Islet precursor cell (in vitro differentiated cells): ENCODE data around the gene MARK4.
A peak's percentile ranks its signal among the peaks of the same experiment; 100 is the strongest.
"Not testable (repeated sequence)": the region's sequence is repeated elsewhere in the genome, so short reads cannot be mapped to it uniquely, and the experiment has no call there.

ENCODE experiments used
- DNase-seq: peaks from one replicate; pipeline ENCODE4 v3.0.0-alpha.2; 2018

Gene MARK4

DNA sequence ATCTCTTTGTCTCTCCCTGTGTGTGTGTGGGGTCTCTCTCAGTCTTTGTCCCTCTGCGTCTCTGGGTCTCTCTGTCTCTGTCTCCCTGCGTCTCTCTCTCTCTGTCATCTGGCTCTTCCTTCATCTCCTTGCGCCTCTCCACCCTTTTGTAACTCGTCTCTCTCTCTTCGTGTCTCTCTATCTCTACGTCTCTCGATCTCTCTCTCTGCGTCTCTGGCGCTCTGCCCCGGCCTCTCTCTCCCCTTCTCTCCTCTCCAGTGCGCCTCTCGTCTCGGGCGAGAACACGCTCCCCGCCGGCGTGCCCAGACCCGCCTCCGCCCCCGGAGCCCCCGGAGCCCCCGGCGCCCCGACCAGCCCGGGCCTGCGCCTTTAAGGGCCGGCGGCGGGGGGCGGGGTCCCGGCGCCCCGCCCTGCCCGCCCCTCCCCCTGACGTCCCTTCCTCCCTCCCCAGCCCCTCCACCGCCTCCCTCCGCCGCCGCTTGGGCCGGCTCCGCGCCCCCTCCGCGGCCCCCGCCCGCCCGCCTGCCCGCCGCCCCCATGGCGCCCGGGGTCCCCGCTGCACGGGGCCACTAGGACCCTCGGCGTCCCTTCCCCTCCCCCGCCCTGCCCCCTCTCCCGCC is at the start of gene MARK4:
Gene MARK4 (plus strand): TSS at position 440 of the 620 bp plus-strand sequence. CDS start 318 bp downstream, outside the sequence.
- DNase-seq = peak; percentile 69

DNA sequence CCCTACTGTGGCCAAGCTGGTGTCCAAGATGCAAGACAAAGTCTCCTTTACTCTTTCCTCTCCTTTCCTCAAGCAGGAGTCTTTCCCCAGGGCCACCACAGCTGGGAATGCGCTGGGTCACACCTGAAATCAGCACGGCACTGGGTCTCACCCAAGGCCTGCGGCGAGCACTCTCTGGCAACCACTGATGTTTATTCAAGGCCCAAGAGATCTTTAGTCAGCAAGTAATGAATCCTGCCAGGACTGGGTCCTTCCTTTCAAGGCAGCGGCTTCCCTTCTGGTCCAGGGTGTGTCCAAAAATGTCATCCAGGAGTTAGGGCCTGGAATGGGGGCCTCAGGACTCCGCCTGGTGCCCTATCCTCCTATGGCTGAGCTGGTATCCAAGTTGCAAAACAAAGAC is 48.4 kb upstream of the MARK4 start:
- no peak for DNase-seq

DNA sequence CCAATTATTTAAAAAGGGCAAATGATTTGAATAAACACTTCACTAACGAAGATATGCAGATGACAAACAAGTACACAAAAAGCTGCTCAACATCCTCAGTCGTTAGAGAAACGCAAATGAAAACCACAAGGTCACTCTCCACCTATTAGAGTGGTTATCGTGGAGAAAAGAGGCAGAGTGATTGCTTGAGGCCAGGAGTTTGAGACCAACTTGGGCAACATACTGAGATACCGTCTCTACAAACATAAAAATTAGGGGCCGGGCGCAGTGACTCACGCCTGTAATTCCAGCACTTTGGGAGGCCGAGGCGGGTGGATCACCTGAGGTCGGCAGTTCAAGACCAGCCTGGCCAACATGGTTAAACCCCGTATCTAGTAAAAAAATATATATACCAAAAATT is 45.3 kb upstream of the MARK4 start:
- no peak for DNase-seq

DNA sequence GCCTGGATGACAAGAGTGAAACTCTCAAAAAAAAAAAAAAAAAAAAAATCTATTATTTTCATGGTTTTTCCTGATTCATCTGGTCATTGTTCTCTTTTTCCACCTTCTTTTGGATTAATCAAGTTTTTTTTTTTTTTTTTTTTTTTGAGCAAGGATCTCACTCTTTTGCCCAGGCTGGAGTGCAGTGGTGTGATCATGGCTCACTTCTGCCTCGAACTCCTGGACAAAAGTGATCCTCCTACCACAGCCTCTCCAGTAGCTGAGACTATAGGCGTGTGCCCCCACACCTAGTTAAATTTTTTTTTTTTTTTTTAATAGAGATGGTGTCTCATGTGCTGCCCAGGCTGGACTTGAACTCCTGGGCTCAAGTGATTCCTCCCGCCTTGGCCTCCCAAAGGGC is 44.7 kb upstream of the MARK4 start:
- no peak for DNase-seq

DNA sequence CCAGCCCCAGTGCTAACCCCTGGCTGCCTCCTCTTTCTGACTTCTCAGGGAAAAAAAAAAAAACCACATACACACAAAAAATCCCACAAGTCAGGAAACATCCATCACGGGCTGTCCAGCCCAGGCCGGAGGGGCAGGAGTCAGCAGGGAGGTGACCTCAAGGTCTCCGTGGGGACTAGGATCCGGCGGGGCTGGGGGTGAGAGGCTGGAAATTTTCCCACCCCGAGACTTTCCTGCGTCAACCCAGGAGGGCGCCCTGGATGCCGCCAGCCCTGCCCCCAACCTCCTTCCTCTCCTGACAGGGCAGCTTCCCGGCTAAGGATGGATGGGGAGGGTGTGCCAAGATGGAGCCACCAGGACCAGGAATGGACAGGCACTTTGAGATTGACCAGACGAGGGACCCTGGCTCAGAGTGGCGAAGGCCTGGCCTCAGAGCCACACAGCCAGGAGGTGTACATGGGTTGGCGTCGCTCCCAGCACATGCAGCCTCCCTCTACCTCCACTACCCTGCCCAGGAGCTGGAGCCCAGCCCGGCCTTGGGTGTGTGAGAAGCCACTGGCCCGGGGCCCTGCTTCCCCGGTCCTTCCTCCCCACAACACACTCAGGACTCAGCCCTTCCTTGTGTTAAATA is 39.2 kb upstream of the MARK4 start:
- DNase-seq = no peak

DNA sequence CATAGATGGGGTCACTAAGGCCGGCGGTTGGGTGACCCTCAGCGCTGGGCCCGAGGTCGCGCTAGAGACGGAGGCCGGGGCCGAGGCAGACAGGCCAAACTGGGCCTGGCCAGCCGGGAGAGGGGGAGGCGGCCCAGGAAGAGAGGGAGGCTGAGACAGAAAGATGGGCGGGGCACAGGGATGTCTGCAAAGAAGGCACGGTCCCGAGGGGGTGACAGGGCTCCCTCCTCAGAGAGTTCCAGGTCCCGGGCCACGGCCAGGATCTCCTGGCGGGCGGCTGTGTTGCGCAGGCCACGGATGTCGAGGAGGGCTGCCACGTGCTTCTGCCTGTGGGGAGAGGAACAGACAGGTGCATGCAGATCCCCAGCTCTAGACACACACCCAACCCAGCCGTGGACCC is 38.0 kb upstream of the MARK4 start:
- DNase-seq = no peak

DNA sequence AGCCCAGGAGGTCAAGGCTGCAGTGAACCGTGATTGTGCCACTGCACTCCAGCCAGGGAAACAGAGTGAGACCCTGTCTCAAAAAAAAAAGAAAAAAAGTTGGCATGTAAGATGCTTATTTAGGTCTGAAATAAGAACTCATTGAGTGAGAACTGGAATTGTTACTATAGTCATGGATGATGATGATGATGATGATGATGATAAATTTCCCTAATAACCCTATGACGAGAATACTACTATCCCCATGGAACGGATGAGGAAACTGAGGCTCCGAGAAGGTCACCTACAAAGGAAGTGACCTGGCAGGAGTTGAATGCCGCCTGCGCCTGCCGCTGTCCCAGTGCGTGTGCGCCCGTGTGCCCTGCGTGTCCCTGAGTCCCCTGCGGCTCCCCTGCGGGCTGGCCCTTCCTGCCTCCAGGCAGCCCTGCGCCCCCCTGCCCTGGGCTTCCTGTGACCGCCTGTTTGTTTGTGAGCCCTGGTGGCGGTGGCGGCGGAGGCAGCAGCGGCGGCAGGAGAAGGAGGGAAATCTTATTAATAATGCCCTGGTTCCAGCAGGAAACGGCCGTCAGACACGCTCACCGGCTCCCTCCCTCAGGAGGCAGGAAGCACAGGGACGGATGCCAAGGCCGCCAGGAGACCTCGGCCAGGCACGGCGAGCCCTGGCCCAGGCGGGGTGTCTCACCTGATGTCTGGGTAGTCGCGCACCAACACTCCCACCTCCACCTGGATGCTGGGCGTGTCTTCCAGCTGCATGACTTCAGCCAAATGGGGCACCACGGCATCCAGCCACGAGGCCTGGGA is 35.5 kb upstream of the MARK4 start:
- DNase-seq = peak; percentile 66

DNA sequence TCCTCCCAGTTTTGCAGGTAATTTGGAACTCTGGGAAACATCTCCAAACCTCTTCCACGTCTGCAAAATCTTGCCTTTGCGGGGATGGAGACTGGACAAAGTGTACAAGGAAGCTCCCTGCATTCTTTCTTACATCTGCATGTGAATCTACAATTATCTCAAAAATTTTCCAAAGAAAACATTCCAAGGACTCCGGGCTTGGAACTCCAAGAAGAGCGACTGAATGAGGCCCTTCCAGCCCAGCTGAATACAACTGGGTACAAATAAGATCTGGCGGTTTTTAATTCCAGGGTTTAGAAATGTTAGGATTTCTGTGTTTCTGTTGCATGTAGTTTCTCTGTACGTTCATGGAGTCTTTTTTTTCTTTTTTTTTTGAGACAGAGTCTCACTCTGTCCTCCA is 34.4 kb upstream of the MARK4 start:
- no peak for DNase-seq

DNA sequence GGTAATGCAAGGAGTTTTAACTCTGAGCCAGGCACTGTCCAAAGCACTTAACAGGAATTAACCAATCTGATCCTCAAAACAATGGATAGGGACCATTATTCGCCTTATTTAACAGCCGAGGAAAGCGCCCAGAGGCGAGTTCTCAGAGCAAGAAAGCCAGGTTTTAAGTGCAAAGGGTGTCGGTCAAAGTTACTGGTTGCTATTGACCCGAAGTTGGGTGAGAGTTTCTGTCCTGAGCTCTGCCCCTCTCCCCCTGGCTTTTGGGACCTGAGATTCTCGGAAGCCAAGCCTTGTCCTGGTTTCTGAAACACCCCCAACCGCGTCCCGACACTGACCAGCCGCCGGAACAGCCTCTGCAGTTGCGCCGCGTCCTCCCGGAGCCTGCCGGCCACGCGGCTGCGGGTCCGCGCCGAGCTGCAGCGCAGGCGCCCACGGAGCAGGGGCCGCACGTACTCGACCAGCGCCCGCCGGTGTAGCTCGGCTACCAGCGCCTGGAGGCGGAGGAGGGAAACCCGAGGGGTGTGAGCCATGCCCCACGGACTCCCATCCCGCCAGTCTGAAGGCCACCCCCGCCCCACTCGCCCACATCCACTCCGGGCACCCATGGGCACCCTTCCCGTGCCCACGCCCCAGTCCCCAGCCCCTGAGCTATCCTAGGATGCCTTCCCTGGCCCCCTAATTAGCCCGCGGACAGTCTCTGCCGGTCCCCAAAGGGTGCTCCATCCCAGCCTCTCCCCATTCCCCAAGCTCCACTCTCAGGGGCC is 33.7 kb upstream of the MARK4 start:
- no peak for DNase-seq

DNA sequence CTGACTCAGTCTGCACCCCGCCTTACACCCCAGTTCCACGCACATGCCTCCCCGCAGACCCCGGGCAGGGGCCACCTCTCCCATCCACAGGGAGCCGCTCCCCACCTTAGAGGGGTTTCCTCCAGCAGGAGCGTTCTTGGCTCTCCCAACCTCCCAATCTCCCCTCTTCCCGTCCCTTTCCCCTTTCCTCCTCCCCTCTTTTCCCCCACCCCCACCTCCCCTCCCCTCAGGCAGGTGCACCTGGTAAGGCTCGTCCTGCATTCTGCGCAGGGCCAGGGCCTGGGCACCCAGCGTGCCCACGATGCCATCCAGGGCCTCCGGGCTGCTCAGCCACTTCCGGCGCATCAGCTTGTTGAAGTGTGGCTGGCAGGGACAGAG is 33.1 kb upstream of the MARK4 start:
- no peak for DNase-seq

DNA sequence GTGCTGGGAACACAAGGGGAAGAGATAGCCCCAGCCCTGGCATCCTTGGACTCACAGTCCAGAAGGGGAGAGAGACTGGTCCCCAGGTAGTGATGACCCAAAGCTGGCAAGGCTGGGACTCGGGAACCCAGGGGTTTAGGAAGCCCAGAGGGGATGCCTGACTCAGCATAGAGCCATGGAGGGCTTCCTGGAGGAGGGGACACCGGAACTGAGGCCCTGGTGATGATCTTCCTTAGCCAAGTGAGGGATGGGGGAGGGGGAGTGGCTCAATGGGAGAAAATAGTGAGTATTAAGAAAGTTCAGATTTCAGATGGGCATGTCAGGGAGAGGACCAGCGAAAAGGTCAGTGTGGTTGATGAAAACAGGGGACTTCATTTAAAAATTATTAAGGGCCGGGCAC is 32.6 kb upstream of the MARK4 start:
- DNase-seq = no peak

DNA sequence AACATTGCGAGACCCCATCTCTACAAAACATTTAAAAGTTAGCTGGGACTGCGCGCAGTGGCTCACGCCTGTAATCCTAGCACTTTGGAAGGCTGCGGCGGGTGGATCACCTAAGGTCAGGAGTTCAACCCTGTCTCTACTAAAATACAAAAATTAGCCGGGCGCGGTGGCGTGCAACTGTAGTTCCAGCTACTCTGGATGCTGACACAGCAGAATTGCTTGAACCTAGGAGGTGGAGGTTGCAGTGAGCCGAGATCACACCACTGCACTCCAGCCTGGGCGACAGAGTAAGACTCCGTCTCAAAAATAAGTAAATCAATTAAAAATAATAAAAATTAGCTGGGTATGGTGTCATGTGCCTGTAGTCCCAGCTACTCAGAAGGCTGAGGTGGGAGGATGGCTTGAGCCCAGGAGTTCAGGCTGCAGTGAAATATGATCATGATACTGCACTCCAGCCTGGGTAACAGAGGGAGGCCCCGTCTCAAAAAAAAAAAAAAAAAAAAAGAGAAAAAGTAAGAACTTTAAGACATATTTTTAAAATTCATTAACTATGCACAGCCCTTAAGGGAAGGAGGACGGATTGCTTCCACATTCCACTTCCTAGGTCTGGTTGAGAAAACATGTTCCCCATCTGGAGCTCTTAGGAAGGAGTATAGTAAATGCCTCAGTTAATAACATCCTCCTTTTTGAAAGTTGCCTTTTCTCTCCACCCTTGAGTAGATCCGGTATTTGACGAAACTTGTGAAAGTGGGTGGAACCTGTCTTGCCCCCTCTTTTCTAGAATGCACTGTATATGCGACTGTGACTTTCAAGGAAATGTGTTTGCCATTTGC is 31.9 kb upstream of the MARK4 start:
- DNase-seq = no peak

DNA sequence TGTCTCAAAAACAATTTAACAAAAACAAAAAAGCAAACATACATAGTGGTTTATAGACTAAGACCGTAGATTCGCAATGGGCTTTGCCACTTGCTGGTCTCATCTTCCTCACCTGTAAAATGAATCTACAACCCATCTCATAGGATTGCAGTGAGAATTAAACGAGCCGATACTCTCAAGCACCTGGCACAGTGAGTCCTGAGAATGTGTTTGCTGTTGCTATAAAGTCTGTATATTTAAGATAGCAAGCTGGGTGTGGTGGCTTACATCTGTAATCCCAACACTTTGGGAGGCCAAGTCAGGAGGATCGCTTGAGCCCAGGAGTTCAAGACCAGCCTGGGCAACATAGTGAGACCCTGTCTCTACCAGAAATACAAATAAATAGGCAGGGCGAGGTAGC is 28.3 kb upstream of the MARK4 start:
- DNase-seq = no peak

DNA sequence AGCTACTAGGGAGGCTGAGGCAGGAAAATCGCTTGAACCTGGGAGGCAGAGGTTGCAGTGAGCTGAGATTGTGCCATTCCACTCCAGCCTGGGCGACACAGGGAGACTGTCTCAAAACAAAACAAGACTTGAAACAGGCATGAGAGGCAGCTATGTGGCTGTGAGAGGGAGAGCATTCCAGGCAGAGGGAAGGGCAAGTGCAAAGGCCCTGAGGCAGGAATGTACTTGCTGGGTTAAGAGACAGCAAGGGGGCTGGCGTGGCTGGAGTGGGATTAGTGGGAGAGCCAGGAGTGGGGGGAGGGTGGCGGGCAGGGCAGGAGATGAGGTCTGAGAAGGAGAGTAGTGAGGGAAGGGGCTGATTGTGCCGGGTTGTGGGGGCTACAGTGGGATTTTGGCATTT is 27.2 kb upstream of the MARK4 start:
- DNase-seq = no peak

DNA sequence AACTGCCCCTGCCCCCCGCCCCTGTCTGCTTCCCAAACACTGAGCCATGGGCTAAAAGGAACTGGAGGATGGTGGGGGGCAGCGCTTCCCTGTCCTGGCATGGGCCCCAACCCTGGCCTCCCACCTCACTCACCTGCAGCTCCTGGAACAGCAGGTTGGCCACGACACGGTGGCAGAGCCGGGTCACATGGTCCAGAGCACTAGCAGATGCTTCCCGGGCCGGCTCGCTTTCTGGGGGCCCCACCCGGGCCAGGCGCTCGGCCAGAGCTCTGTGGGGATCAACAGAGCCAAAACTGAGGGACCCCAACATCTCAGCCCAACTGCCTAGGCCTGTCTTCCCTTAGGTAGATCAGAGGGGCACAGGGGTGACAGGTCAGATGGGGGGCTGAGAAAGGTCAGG is 26.4 kb upstream of the MARK4 start:
- DNase-seq = no peak

DNA sequence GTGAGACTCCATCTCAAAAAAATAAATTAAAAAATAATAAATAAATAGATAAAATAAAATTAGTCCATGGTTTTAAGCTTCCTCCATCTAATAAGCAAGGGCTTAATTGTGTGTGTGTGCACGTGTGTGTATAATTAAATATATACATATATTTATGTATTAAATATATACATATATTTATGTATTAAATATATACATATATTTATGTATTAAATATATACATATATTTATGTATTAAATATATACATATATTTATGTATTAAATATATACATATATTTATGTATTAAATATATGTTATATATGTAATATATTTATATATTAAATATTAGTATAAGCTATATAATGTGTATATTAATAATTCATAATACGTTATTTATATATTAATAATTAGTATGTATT is 22.0 kb upstream of the MARK4 start:
- DNase-seq = not testable (repeated sequence)

DNA sequence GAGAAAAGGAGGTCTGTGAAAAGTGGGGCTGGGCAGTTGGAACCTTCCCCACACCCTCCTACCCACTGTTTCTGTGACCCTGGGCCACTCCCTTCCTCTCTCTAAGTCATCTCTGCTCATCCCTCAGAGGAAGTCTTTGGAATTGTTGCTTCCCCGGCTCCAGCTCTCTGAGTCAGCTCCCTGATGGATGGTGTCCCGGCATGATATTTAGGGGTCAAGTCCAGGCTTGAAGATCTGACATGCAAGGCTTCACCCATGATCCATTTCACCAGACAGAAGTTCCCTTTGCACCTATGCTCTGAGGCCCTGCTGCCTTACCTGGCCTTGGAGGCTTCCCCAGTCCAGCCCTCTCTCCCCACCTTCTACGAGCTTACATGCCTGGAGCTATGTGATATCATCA is 19.2 kb upstream of the MARK4 start:
- no peak for DNase-seq

DNA sequence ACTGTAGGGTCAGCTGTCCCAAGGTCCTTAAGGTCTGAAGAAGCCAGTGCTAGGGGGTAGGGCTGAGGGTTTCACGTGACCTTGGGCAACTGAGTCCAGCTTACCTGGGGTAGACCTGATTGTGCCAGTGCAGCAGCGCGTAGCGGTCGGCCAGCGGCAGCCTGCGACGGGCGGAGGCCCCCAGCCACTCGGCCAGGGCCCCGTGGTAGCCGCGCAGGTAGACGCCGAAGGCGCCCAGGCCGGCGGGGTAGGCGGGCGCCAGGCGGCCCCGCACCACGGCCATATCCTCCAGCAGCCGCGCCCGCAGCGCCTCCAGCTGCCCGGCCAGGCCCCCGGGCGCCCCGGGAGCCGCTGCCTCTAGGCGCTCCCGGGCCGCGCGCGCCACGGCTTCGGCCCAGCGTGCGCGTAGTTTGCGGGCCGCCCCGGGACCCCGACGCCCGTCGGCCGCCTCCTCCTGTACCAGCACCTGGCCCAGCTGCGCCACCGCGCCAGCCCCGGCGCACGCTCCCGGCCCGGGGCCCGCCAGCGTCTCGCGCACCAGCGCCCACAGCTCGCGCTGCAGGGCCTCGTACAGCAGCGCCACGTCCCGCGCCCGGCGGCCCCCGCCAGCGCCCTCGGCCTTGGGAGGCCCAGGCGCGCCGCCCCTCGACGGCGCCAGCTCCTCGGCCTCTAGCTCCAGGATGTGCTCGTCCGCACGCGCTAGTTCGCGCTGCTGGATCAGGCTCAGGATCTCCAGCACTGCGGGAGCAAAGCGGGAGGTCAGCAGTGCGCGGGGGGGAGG is 16.8 kb upstream of the MARK4 start:
- no peak for DNase-seq

DNA sequence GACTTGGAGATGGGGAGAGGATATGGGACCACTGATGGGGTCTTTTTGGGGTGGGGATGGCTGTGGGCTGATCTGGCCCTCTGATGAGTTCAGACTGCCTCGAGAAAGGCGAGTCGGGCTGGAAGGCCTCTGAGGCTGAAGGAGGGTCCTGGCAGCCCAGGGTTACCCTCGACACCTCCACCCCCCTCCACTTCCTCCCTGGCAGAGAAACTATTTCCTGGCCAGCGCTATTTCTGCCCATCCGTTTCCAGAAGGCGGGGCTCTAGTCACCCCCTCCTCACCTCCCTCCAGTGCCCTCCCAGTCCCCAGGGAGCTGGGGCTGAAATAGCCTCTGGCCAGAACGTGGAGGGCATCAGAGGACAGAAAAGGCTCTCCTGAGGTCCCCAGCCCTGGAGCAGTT is 15.6 kb upstream of the MARK4 start:
- no peak for DNase-seq

DNA sequence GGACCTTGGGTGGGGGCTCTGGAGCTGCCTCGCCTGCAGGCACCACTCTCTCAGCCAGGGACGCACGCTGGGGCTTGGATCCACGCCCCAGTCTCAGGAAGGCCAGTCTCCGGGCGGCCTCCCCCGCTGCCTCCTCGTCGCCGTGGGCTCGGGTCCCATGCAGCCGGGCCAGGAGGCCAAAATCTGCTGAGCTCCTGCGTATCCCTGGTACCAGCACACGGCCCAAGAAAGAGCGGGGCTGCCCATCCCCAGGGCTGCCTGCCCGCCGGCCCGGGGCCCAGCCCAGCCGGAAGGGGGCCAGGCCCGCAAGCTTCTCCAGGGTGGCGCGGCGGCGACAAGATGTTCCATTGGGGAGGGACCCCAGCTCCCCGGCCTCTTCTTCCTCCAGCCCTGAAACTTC is 12.5 kb upstream of the MARK4 start:
- no peak for DNase-seq

DNA sequence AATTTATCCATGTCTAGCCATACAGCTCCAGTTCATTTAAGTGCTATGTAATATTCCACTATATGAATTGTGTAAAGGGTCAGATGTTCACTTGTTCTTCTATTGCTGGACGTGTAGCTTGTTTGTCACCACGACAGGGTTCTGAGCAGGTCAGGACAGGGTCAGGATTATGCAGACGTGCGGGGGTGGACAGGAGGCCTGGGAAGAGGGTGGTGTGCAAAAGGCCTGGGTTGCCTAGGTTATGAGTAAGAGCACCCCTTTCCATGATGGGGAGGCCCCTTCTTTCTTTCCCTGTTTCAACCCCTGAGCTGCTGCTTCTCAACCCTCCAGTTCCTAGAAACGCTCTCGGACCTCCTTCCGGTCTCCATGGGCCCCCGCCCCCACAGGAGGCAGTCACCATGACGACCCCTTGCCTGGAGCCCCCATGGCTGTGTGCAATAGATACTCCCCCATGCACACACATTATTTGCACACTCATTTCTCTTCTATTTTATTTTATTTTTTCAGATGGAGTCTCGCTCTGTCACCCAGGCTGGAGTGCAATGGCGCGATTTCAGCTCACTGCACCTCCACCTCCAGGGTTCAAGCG is 7.8 kb upstream of the MARK4 start:
- DNase-seq = no peak
